Breast epithelium (tissue), 4 donors: ENCODE data around the gene FAM53A. TPM values are rescaled to one million over a fixed set of nuclear protein-coding genes. Genes with fewer than 3 reads are reported as not detected.

ENCODE experiments used
- DNase-seq, 2 donors: peaks; one replicate each; pipeline ENCODE4 v3.0.0-alpha.2; 2019; ENCODE audit warnings: low spot score in 2 of 2
- H3K27ac ChIP-seq, 2 donors: fragments of 200-600 bp; sonication (generic) in 1 of 2; one replicate each; pipeline ENCODE4 v1.5.1; 2016 to 2019; ENCODE audit warnings: mild to moderate bottlenecking in 1 of 2
- H3K27me3 ChIP-seq, 2 donors: fragments of 200-600 bp; sonication (generic) in 1 of 2; one replicate each; pipeline versions ENCODE4 v1.5.1 to v1.6.0; 2017 to 2019; ENCODE audit warnings: control low read depth in 1 of 2, mild to moderate bottlenecking in 1 of 2
- H3K36me3 ChIP-seq: fragments of 200-600 bp; one replicate; pipeline ENCODE4 v1.5.1; 2019
- H3K4me1 ChIP-seq, 2 donors: fragments of 200-600 bp; sonication (generic); one replicate each; pipeline ENCODE4 v1.5.1; 2016 to 2019; ENCODE audit warnings: control low read depth in 1 of 2
- H3K4me3 ChIP-seq, 3 donors: fragments of 200-600 bp; sonication (generic); 1 replicate in 2 of 3; 2 replicates in 1 of 3; pipeline ENCODE4 v1.5.1; 2016 to 2019; ENCODE audit warnings: mild to moderate bottlenecking in 3 of 3, moderate library complexity in 2 of 3
- H3K9me3 ChIP-seq, 2 donors: fragments of 200-600 bp; sonication (generic) in 1 of 2; one replicate each; pipeline ENCODE4 v1.5.1; 2016 to 2019; ENCODE audit warnings: control low read depth in 1 of 2
- CTCF ChIP-seq, 3 donors: fragments of 450-650 bp; IDR thresholded peaks; one replicate each; pipeline ENCODE4 v1.5.1; 2016 to 2017; ENCODE audit warnings: antibody characterized with exemption in 3 of 3, mild to moderate bottlenecking in 3 of 3, moderate library complexity in 3 of 3
- POLR2A ChIP-seq: fragments of 450-650 bp; IDR thresholded peaks from one replicate; pipeline ENCODE4 v1.6.1; 2016; ENCODE audit warnings: antibody characterized with exemption, mild to moderate bottlenecking, moderate library complexity
- POLR2AphosphoS5 ChIP-seq, 3 donors: sonication (generic); formaldehyde crosslinking; IDR thresholded peaks; one replicate each; pipeline ENCODE4 v1.6.1; 2017; ENCODE audit warnings: antibody characterized with exemption in 3 of 3
- intact Hi-C: fragments of 100-400 bp; cut with DNase I; formaldehyde crosslinking; loops from one replicate; pipeline ENCODE4 v1.15.1; 2023; ENCODE audit warnings: low total_unique reads
- total RNA-seq, 3 donors: library from RNA; depleted of rRNA; stranded (reverse); fragments of >200 nt; gene quantifications; one replicate each; pipeline ENCODE4 v1.1.0, GENCODE V29; 2016

The FAM53A gene
- total RNA-seq, 3 donors from 2014 or later, result 3.7 to 7.2 (median 4.6) TPM

- H3K4me1 ChIP-seq, result no peaks in the 10 kb centered on the region
- H3K27me3 ChIP-seq, result no peaks in the 10 kb centered on the region
- no peak overlapping the region for H3K27ac ChIP-seq
- H3K36me3 ChIP-seq, result no peaks in the 10 kb centered on the region
- DNase-seq, result no peak
- H3K4me3 ChIP-seq, result no peak overlapping the region
- TF ChIP-seq POLR2A, result no peak
- no peak for TF ChIP-seq POLR2AphosphoS5 (IDR thresholded peaks at IDR 0.05)
- TF ChIP-seq CTCF (IDR thresholded peaks at IDR 0.05), result no peak
- H3K9me3 ChIP-seq, result no peaks in the 10 kb centered on the region
- intact Hi-C loops, result no loop called here
Observed at GRCh38 chr4:1626151-1626550, 58.0 kb downstream of the FAM53A start.

GRCh38 chr4:1625600-1626138 is 58.4 kb downstream of the FAM53A start:
- TF ChIP-seq CTCF (IDR thresholded peaks at IDR 0.05), result no peak
- TF ChIP-seq POLR2A, result no peak
- no peak for TF ChIP-seq POLR2AphosphoS5 (IDR thresholded peaks at IDR 0.05)
- DNase-seq, result no peak
- Histone ChIP-seq H3K36me3 (no peaks in the 10 kb centered on the region), H3K9me3 (no peaks in the 10 kb centered on the region), H3K27ac (no peak overlapping the region), H3K4me1 (no peaks in the 10 kb centered on the region), H3K27me3 (no peaks in the 10 kb centered on the region), H3K4me3 (no peak overlapping the region)
- intact Hi-C loops, result no loop called here

- H3K9me3 ChIP-seq, result no peaks in the 10 kb centered on the region
- intact Hi-C loops, result no loop called here
Observed at GRCh38 chr4:1624519-1624910, 59.6 kb downstream of the FAM53A start.

GRCh38 chr4:1623821-1624518 is 60.1 kb downstream of the FAM53A start:
- TF ChIP-seq POLR2AphosphoS5 (IDR thresholded peaks at IDR 0.05), result no peak
- Histone ChIP-seq H3K36me3 (no peaks in the 10 kb centered on the region), H3K27ac (no peak overlapping the region), H3K4me3 (no peak overlapping the region), H3K9me3 (no peaks in the 10 kb centered on the region), H3K27me3 (no peaks in the 10 kb centered on the region), H3K4me1 (no peaks in the 10 kb centered on the region)
- no peak for DNase-seq
- intact Hi-C loops, result no loop called here

More at GRCh38 chr4:1624519-1624910, 59.6 kb downstream of the FAM53A start:
- Histone ChIP-seq H3K4me1 (no peaks in the 10 kb centered on the region), H3K36me3 (no peaks in the 10 kb centered on the region), H3K27ac (no peak overlapping the region), H3K4me3 (no peak overlapping the region), H3K27me3 (no peaks in the 10 kb centered on the region)
- DNase-seq, result no peak
- TF ChIP-seq POLR2AphosphoS5 (IDR thresholded peaks at IDR 0.05), result no peak

DNA sequence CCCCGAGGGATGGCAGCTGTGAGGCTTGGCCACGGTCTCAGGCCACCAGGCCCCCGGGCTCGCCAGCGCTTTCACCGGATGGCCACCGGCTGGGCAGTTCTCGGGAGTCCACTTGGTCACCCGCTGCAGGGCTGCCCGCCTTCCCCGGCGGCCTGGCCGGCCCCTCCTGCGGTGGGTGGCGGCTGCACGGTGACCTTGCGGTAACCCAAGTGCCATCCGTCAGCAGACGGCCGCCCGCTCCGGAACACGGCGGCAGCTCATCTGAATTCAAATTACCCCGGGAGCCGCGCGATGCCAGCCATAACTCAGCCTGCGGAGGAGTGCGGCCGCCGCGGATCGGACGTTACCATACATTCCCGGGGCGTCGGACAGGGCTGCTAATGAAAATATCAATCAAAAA is 60.7 kb downstream of the FAM53A start:
- no peak overlapping the region for H3K27ac ChIP-seq
- no peaks in the 10 kb centered on the region for H3K9me3 ChIP-seq
- H3K36me3 ChIP-seq, result no peaks in the 10 kb centered on the region
- DNase-seq, result no peak
- H3K4me3 ChIP-seq, result no peak overlapping the region
- no peaks in the 10 kb centered on the region for H3K4me1 ChIP-seq
- H3K27me3 ChIP-seq, result no peaks in the 10 kb centered on the region
- TF ChIP-seq POLR2A, result no peak
- no peak for TF ChIP-seq POLR2AphosphoS5 (IDR thresholded peaks at IDR 0.05)
- no peak for TF ChIP-seq CTCF (IDR thresholded peaks at IDR 0.05)
- intact Hi-C loops, result no loop called here

DNA sequence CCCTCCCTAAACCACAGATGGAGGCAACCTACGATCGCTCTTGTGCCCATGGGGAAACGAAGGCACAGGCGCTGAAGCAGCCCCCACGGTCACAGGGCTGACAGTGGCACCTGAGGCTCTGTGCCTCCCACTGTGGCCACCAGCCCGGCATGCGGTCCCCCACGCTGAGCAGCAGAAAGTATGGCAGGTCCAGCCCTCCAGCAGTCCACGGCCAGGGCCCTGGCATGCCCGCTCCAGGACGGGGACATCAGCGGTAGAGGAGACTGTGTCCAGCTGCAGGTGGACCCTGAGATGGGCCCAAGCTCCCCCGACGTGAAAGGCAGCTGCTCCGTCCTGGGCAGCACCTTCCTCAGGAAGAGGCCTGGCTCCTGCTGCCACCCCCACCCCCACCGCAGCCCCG is 61.2 kb downstream of the FAM53A start:
- Histone ChIP-seq H3K36me3 (no peaks in the 10 kb centered on the region), H3K27me3 (no peaks in the 10 kb centered on the region), H3K27ac (no peak overlapping the region), H3K4me1 (no peaks in the 10 kb centered on the region), H3K9me3 (peaks cover 0 to 2% of the 10 kb centered on the region in 2 donors), H3K4me3 (no peak overlapping the region)
- TF ChIP-seq POLR2AphosphoS5 (IDR thresholded peaks at IDR 0.05), result no peak
- TF ChIP-seq POLR2A, result no peak
- no peak for TF ChIP-seq CTCF (IDR thresholded peaks at IDR 0.05)
- intact Hi-C loops, result no loop called here
- DNase-seq, result no peak
